A673 (cell line): ENCODE results near the gene RALGAPA2. TPM values are rescaled to one million over a fixed set of nuclear protein-coding genes. Genes with fewer than 3 reads are reported as not detected.

ENCODE experiments used
- BruUV-seq: library from RNA; stranded (reverse); fragments of 400-500 nt; replicated peaks from 2 replicates; lab custom pipeline; 2021; lab: Mats Ljungman, UMichigan
- CTCF ChIA-PET: fragments of 300-600 bp; sonication (Branson Sonifier 250); formaldehyde crosslinking; loops from one replicate; lab custom pipeline; 2022; ENCODE audit warnings: antibody characterized with exemption; lab: Charles Lee
- POLR2A ChIA-PET: fragments of 300-600 bp; sonication (Branson Sonifier 250); formaldehyde crosslinking; loops from one replicate; lab custom pipeline; 2022; ENCODE audit warnings: antibody characterized with exemption; ENCODE audit not compliant: low non-redundant PET; lab: Charles Lee
- DNase-seq: peaks from one replicate; pipeline ENCODE4 v3.0.0-alpha.2; 2015; ENCODE audit warnings: low spot score
- H3K27ac ChIP-seq: fragments of 200-600 bp; sonication (generic); 2 replicates; pipeline ENCODE4 v1.5.1; 2016; ENCODE audit warnings: mixed run types, low read depth, mild to moderate bottlenecking, mixed read lengths, antibody characterized with exemption, low read length; ENCODE audit not compliant: poor library complexity, severe bottlenecking
- H3K27me3 ChIP-seq: fragments of 200-600 bp; sonication (generic); replicated peaks from 2 replicates; pipeline ENCODE4 v1.6.1; 2017; ENCODE audit warnings: mixed run types, low read depth, mild to moderate bottlenecking, mixed read lengths, antibody characterized with exemption, low read length; ENCODE audit not compliant: insufficient read depth, poor library complexity
- H3K36me3 ChIP-seq: fragments of 200-600 bp; sonication (generic); 2 replicates; pipeline ENCODE4 v1.6.1; 2016; ENCODE audit warnings: mixed run types, mild to moderate bottlenecking, mixed read lengths, antibody characterized with exemption, low read length; ENCODE audit not compliant: insufficient read depth, poor library complexity, severe bottlenecking
- H3K4me1 ChIP-seq: fragments of 200-600 bp; sonication (generic); 2 replicates; pipeline ENCODE4 v1.6.1; 2017; ENCODE audit warnings: mixed run types, mild to moderate bottlenecking, mixed read lengths, antibody characterized with exemption, low read length; ENCODE audit not compliant: insufficient read depth, poor library complexity, severe bottlenecking
- H3K4me3 ChIP-seq: fragments of 200-600 bp; sonication (generic); 2 replicates; pipeline ENCODE4 v1.5.1; 2016; ENCODE audit warnings: low read depth, mixed run types, mild to moderate bottlenecking, mixed read lengths, low read length; ENCODE audit not compliant: poor library complexity, severe bottlenecking
- H3K9me3 ChIP-seq: fragments of 200-600 bp; sonication (generic); 2 replicates; pipeline ENCODE4 v1.6.1; 2016; ENCODE audit warnings: mixed run types, low read depth, mild to moderate bottlenecking, mixed read lengths, antibody characterized with exemption, low read length; ENCODE audit not compliant: poor library complexity, severe bottlenecking
- CTCF ChIP-seq: fragments of 300-800, 200-600 bp; sonication (generic); conservative IDR thresholded peaks from 2 replicates; pipeline ENCODE4 v1.5.1; 2017; ENCODE audit warnings: low read depth, mild to moderate bottlenecking, antibody characterized with exemption, low read length, moderate library complexity, mixed read lengths
- EZH2 ChIP-seq: fragments of 200-600 bp; sonication (generic); IDR thresholded peaks from 2 replicates; pipeline ENCODE4 v1.6.1; 2017; ENCODE audit warnings: borderline replicate concordance, low read depth, mild to moderate bottlenecking, mixed read lengths, antibody characterized with exemption, low read length; ENCODE audit not compliant: poor library complexity, severe bottlenecking
- intact Hi-C: fragments of 100-400 bp; cut with micrococcal nuclease; formaldehyde crosslinking; loops from one replicate; pipeline ENCODE4 v1.10.0; 2022; ENCODE audit not compliant: unreplicated experiment
- total RNA-seq: library from RNA; stranded (reverse); gene quantifications from 2 replicates; pipeline ENCODE4 v1.2.3, GENCODE V29; 2021

RALGAPA2 gene
- total RNA-seq, 1 experiment from 2014 or later = 32.4 TPM

GRCh38 chr20:20536240-20536933 is 176.1 kb downstream of the RALGAPA2 start:
- no peaks in the 10 kb centered on the region for H3K27me3 ChIP-seq
- no peaks in the 10 kb centered on the region for H3K9me3 ChIP-seq
- DNase-seq = no peak
- BruUV-seq = no TSS peak
- TF ChIP-seq EZH2 (no peak), CTCF (no peak)
- no peak overlapping the region for H3K27ac ChIP-seq
- POLR2A ChIA-PET = no interaction called here
- no peaks in the 10 kb centered on the region for H3K36me3 ChIP-seq
- no peaks in the 10 kb centered on the region for H3K4me1 ChIP-seq
- CTCF ChIA-PET = no interaction called here
- H3K4me3 ChIP-seq = no peak overlapping the region
- intact Hi-C loops = no loop called here

- H3K36me3 ChIP-seq = no peaks in the 10 kb centered on the region
- H3K27me3 ChIP-seq = no peaks in the 10 kb centered on the region
- CTCF ChIA-PET = no interaction called here
- H3K4me3 ChIP-seq = no peak overlapping the region
- no TSS peak for BruUV-seq
- TF ChIP-seq EZH2 (no peak), CTCF (no peak)
- no peaks in the 10 kb centered on the region for H3K9me3 ChIP-seq
- intact Hi-C loops = no loop called here
- POLR2A ChIA-PET = interaction anchor here (0.5 kb wide), 1 partner anchor 45 kb away, joined by 3 read pairs; no protein-coding TSS in a partner anchor
- no peak overlapping the region for H3K27ac ChIP-seq
- H3K4me1 ChIP-seq = no peaks in the 10 kb centered on the region
- DNase-seq = no peak
Measured at GRCh38 chr20:20535051-20535450, 177.4 kb downstream of the RALGAPA2 start.

GRCh38 chr20:20531283-20531682 is 181.2 kb downstream of the RALGAPA2 start:
- no peaks in the 10 kb centered on the region for H3K9me3 ChIP-seq
- CTCF ChIA-PET = no interaction called here
- no TSS peak for BruUV-seq

More at GRCh38 chr20:20531283-20531682, 181.2 kb downstream of the RALGAPA2 start:
- no peaks in the 10 kb centered on the region for H3K27me3 ChIP-seq
- TF ChIP-seq CTCF = no peak
- no peak for TF ChIP-seq EZH2
- POLR2A ChIA-PET = no interaction called here
- DNase-seq = no peak
- intact Hi-C loops = no loop called here
- no peak overlapping the region for H3K4me3 ChIP-seq
- H3K4me1 ChIP-seq = no peaks in the 10 kb centered on the region
- no peaks in the 10 kb centered on the region for H3K36me3 ChIP-seq
- H3K27ac ChIP-seq = no peak overlapping the region
